Esophagus muscularis mucosa (tissue), 4 donors: ENCODE results near the gene C16orf74.

Experiments
- CTCF ChIP-seq, 3 experiments: fragments of 200-600 bp in 2 of 3; fragments of 450-650 bp in 1 of 3; sonication (generic) in 2 of 3; IDR thresholded peaks; one replicate each; pipeline ENCODE4 v1.5.1; 2017 to 2019; ENCODE audit warnings: antibody characterized with exemption in 3 of 3, mild to moderate bottlenecking in 2 of 3, moderate library complexity in 1 of 3
- EP300 ChIP-seq: sonication (generic); formaldehyde crosslinking; IDR thresholded peaks from one replicate; pipeline ENCODE4 v1.6.1; 2017; ENCODE audit warnings: antibody characterized with exemption
- POLR2A ChIP-seq: fragments of 450-650 bp; IDR thresholded peaks from one replicate; pipeline ENCODE4 v1.6.1; 2017; ENCODE audit warnings: antibody characterized with exemption, moderate library complexity, mild to moderate bottlenecking, low read depth

GRCh38 chr16:85667841-85668413 is 83.0 kb downstream of the C16orf74 start:
- TF ChIP-seq CTCF (IDR thresholded peaks at IDR 0.05), result no peak
- TF ChIP-seq POLR2A, result no peak
- no peak for TF ChIP-seq EP300
